Lower lobe of right lung (tissue), 2 donors: ENCODE measurements around the gene LCORL. TPM values are rescaled to one million over a fixed set of nuclear protein-coding genes. Genes with fewer than 3 reads are reported as not detected.

Source experiments
- ATAC-seq, 2 donors: fragments of 200-7000 bp; cut with Tn5 transposase; one replicate each; pipeline ENCODE4 v1.9.1; 2020 to 2022; ENCODE audit warnings: mild to moderate bottlenecking in 2 of 2, moderate library complexity in 2 of 2
- DNase-seq: peaks from one replicate; pipeline ENCODE4 v3.0.0-alpha.2; 2020
- H3K27ac ChIP-seq: fragments of 200-600 bp; one replicate; pipeline ENCODE4 v1.8.0; 2022
- H3K27me3 ChIP-seq: fragments of 200-600 bp; one replicate; pipeline ENCODE4 v1.8.0; 2022; ENCODE audit warnings: low read depth
- H3K36me3 ChIP-seq: fragments of 200-600 bp; one replicate; pipeline ENCODE4 v1.8.0; 2022; ENCODE audit warnings: mild to moderate bottlenecking
- H3K4me1 ChIP-seq: fragments of 200-600 bp; one replicate; pipeline ENCODE4 v1.8.0; 2022
- H3K4me3 ChIP-seq: fragments of 200-600 bp; one replicate; pipeline ENCODE4 v1.8.0; 2022; ENCODE audit warnings: mild to moderate bottlenecking
- H3K9me3 ChIP-seq: fragments of 200-600 bp; one replicate; pipeline ENCODE4 v1.8.0; 2022
- intact Hi-C: fragments of 100-400 bp; cut with DNase I; formaldehyde crosslinking; loops from one replicate; pipeline ENCODE4 v1.11.0; 2022
- total RNA-seq: library from RNA; stranded (reverse); fragmentation: NEBNext Ultra II Directional; extraction: Animal tissue kit (Norgen Biotek cat#: 25700); gene quantifications from one replicate; pipeline ENCODE4 v1.2.1, GENCODE V29; 2021
- TF ChIP-seq, protein P1 (sequence below): fragments of 200-600 bp; IDR thresholded peaks from one replicate; pipeline ENCODE4 v1.8.0; 2022; ENCODE audit warnings: antibody characterized with exemption, mild to moderate bottlenecking
- donor health status: DM: no; HTN: yes; CAD: no; lungs with severe emphysema.

Gene LCORL
- total RNA-seq, 1 donor from 2014 or later: 13.6 TPM

DNA sequence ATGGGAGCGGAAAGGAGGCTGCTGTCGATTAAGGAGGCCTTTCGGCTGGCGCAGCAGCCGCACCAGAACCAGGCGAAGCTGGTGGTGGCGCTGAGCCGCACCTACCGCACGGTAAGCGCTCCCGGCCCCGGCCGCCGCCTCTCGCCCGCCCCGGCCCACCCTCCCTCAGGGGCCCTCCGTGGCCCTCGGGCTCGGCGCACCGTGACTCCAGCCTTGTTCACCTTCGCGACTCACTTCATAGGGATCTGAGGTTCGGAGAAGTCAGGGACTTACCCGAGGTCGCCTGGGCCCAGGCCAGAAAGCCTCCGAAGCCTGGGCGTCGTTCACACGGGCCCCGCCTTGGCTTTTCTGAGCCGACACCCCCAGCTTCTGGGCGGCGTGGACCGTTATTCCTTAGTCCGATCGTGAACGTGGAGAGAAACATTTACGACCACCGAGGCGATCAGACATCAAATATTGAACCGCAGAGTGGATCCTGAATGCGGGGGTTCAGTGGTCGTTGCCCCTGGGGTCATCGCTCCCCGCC lies 210.4 kb downstream of the LCORL start:
- no peak overlapping the region for H3K27ac ChIP-seq
- H3K4me1 ChIP-seq: peaks cover 42% of the 10 kb centered on the region
- no peaks in the 10 kb centered on the region for H3K36me3 ChIP-seq
- intact Hi-C loops: loop anchor here (10.0 kb wide), 2 partner anchors 554 to 784 kb away; no protein-coding TSS in a partner anchor
- TF ChIP-seq, protein P1, sequence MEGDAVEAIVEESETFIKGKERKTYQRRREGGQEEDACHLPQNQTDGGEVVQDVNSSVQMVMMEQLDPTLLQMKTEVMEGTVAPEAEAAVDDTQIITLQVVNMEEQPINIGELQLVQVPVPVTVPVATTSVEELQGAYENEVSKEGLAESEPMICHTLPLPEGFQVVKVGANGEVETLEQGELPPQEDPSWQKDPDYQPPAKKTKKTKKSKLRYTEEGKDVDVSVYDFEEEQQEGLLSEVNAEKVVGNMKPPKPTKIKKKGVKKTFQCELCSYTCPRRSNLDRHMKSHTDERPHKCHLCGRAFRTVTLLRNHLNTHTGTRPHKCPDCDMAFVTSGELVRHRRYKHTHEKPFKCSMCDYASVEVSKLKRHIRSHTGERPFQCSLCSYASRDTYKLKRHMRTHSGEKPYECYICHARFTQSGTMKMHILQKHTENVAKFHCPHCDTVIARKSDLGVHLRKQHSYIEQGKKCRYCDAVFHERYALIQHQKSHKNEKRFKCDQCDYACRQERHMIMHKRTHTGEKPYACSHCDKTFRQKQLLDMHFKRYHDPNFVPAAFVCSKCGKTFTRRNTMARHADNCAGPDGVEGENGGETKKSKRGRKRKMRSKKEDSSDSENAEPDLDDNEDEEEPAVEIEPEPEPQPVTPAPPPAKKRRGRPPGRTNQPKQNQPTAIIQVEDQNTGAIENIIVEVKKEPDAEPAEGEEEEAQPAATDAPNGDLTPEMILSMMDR: no peak
- H3K27me3 ChIP-seq: no peaks in the 10 kb centered on the region
- DNase-seq (no peak), ATAC-seq (peak; percentile 19 to 21)
- peak overlapping the region; percentile 79 for H3K4me3 ChIP-seq
- no peaks in the 10 kb centered on the region for H3K9me3 ChIP-seq

DNA sequence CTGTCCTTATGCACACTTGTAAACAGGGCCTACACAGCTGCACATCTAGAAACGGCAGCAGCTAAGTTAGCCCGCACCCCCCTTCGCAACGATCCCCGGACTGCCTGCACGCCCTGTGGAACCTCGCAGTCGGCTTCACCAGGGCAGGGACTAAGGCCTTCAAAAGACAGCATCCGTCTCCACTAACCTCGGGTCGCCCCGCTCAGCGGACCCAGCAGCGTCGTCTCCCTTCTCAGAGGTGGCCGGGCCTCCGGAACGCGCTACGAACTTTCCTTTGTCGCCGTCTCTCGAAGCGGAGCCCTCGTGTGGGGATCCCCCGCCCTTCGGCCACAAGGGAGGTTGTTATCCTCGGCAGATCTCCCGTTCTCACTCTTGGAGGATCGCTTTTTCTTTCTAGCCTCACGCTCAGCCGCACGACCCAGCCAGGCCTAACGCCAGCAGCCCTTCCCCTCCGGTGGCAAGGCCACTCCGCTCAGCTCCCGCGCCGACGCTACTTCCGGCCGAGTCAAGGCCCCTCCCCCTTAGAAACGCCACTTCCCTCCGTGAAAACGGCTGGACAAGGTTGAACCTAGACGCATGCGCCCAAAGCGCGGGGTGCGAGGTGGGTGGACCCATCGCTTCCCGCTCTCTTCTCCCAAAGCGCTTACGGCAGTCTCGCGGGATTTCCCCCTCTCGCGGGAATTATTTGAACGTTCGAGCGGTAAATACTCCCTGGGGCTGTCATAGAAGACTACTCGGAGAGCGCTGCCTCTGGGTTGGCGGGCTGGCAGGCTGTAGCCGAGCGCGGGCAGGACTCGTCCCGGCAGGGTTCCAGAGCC lies 211.1 kb downstream of the LCORL start, which contains the start of the genes DCAF16 and NCAPG:
DCAF16 (minus strand) TSS at position 498 of the 818 bp plus-strand sequence. CDS start 6,616 bp downstream, outside the sequence.
NCAPG (plus strand) TSS at position 720 of the 818 bp plus-strand sequence. CDS start 99 bp downstream, outside the sequence.
- TF ChIP-seq, protein P1: no peak
- peak within 1 kb of the TSS; percentile 96 for H3K27ac ChIP-seq
- H3K4me3 ChIP-seq: peak within 1 kb of the TSS; percentile 79
- peak; percentile 99 for DNase-seq
- H3K27me3 ChIP-seq: no peaks in the 10 kb centered on the region
- peak; percentile 100 for ATAC-seq
- peaks cover 48% of the 10 kb centered on the region for H3K4me1 ChIP-seq
- intact Hi-C loops: loop anchor here (10.0 kb wide), 2 partner anchors 554 to 784 kb away; no protein-coding TSS in a partner anchor
- H3K36me3 ChIP-seq: no peaks in the 10 kb centered on the region
- no peaks in the 10 kb centered on the region for H3K9me3 ChIP-seq

DNA sequence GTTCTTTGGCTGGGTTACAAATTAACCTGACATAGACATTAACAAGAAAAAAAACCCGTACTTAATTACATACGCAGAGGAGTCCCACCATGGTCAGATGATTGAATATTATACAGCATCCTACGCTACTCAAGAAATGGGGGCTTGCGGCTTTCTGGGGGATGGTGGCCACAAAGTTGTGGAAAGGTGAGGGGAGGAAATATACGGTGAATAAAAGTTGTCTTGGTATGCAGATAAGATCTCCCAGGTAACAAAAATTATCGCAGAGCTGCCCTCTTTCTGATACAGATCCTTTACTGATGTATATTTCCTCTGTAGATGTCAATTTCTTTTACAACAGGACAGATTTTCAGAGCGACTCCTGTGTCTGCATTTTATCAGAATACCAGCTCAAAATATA lies 211.9 kb downstream of the LCORL start:
- peaks cover 48% of the 10 kb centered on the region for H3K4me1 ChIP-seq
- intact Hi-C loops: loop anchor here (10.0 kb wide), 2 partner anchors 555 to 785 kb away; no protein-coding TSS in a partner anchor
- no peak for ATAC-seq
- H3K27ac ChIP-seq: peak overlapping the region; percentile 96
- no peak for DNase-seq
- H3K4me3 ChIP-seq: peak overlapping the region; percentile 79
- peaks cover 2% of the 10 kb centered on the region for H3K36me3 ChIP-seq
- H3K9me3 ChIP-seq: no peaks in the 10 kb centered on the region
- TF ChIP-seq, protein P1: no peak
- no peaks in the 10 kb centered on the region for H3K27me3 ChIP-seq

DNA sequence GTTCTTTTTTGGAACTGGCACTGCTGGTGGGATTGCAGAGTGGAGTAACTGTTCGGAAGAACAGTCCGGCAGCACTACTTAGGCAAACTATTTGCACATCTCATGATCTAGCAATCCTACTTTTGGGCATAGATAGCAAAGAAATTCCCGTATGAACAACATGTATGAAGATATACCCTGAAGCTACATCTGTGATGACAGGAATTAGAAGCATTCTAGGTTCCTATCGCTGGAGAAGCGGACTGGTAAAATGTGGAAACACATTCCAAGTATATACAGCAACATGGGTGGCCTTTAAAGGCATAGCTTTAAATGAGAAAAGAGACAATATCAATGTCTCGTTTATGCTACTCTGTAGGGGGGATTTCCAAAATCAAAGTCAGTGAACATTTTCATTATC lies 214.1 kb downstream of the LCORL start:
- Histone ChIP-seq H3K27ac (no peak overlapping the region), H3K4me1 (peaks cover 48% of the 10 kb centered on the region), H3K27me3 (no peaks in the 10 kb centered on the region), H3K9me3 (no peaks in the 10 kb centered on the region), H3K4me3 (peak overlapping the region; percentile 20), H3K36me3 (peaks cover 24% of the 10 kb centered on the region)
- intact Hi-C loops: no loop called here
- ATAC-seq (no peak), DNase-seq (no peak)
- TF ChIP-seq, protein P1: no peak

DNA sequence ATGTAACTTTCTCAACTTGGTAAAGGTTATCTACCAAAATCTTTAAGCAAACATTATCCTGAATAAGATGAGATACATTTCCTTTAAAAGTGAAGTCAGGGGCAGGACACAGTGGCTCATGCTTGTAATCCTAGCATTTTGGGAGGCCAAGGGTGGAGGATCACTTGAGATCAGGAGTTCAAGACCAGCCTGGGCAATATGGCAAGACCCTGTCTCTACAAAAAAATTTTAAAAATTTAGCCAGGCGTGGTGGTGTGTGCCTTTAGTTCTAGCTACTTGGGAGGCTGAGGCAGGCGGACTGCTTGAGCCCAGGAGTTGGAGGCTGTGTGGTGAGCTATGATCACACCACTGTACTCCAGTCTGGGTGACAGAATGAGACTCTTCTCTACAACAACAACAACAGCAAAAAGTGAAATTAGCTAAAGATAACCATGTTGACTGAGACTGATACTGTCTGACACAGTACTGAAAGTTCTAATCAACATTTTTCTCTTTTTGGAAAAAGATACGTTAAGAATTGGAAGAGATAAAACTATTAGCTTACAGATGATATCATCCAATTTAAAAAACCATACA lies 215.9 kb downstream of the LCORL start:
- H3K9me3 ChIP-seq: no peaks in the 10 kb centered on the region
- TF ChIP-seq, protein P1: no peak

More for the DNA sequence above, 215.9 kb downstream of the LCORL start:
- Histone ChIP-seq H3K27me3 (no peaks in the 10 kb centered on the region), H3K36me3 (peaks cover 35% of the 10 kb centered on the region), H3K27ac (no peak overlapping the region), H3K4me1 (peaks cover 42% of the 10 kb centered on the region), H3K4me3 (no peak overlapping the region)
- no peak for ATAC-seq
- intact Hi-C loops: no loop called here
- no peak for DNase-seq
